ENCODE measurements around the gene MAP2K4. TPM values are rescaled to one million over a fixed set of nuclear protein-coding genes. Genes with fewer than 3 reads are reported as not detected.
A peak's percentile ranks its signal among the peaks of the same experiment; 100 is the strongest.

Gene MAP2K4
- total and polyA plus RNA-seq, 2 of the 8 experiments (the other 6 are each of a cell fraction or from before 2014, with no cell fraction given): 14.2 to 37.3 TPM

DNA sequence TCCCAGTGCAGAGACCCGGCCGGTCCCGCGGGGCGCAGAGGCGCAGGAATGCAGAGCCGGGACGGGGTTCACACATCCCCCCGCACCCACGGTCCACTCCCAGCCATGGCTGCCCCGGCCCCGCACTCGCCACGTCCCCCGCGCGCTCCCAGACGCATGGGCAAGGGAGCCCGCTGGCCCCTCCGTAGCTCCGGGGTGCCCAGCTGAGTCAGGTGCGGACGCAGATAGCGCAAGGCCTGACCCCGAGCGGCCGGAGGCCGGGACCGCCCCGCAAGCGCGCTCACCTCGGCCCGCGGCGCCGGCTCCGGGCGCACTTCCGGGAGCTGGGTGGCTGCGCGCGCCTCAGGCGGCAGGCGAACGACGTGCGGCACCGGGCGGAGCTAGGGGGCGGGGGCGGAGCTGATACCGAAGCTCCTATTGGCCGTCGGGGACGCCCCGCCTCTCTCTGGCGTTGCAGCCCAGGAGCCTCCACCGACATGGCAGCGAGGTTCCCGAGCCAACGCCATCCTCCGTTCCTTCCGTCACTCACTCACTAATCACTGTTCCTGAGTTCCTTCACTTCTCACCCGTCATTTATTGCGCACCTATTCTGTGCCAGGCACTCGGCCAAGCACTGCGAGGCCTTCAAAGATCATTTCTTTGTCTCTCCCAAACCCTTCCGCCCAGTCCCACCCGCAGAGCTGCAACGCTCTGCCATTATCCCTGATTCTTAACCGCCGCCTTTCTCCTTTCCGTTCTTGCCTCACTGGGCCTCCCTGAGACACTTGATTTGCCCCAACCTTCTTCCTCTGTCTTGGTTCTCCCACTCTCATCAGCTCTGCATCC is 23.3 kb upstream of the MAP2K4 start, which contains the start of gene ZNF18 (continued):
- no peak for TF ChIP-seq SAP30 (IDR thresholded peaks at IDR 0.05; ENCODE audit: insufficient read depth, insufficient replicate concordance, low read length)
- no peak for TF ChIP-seq TAF7 (optimal IDR thresholded peaks at IDR 0.05; ENCODE audit: borderline replicate concordance, low read depth, low read length)
- TF ChIP-seq, protein P1, sequence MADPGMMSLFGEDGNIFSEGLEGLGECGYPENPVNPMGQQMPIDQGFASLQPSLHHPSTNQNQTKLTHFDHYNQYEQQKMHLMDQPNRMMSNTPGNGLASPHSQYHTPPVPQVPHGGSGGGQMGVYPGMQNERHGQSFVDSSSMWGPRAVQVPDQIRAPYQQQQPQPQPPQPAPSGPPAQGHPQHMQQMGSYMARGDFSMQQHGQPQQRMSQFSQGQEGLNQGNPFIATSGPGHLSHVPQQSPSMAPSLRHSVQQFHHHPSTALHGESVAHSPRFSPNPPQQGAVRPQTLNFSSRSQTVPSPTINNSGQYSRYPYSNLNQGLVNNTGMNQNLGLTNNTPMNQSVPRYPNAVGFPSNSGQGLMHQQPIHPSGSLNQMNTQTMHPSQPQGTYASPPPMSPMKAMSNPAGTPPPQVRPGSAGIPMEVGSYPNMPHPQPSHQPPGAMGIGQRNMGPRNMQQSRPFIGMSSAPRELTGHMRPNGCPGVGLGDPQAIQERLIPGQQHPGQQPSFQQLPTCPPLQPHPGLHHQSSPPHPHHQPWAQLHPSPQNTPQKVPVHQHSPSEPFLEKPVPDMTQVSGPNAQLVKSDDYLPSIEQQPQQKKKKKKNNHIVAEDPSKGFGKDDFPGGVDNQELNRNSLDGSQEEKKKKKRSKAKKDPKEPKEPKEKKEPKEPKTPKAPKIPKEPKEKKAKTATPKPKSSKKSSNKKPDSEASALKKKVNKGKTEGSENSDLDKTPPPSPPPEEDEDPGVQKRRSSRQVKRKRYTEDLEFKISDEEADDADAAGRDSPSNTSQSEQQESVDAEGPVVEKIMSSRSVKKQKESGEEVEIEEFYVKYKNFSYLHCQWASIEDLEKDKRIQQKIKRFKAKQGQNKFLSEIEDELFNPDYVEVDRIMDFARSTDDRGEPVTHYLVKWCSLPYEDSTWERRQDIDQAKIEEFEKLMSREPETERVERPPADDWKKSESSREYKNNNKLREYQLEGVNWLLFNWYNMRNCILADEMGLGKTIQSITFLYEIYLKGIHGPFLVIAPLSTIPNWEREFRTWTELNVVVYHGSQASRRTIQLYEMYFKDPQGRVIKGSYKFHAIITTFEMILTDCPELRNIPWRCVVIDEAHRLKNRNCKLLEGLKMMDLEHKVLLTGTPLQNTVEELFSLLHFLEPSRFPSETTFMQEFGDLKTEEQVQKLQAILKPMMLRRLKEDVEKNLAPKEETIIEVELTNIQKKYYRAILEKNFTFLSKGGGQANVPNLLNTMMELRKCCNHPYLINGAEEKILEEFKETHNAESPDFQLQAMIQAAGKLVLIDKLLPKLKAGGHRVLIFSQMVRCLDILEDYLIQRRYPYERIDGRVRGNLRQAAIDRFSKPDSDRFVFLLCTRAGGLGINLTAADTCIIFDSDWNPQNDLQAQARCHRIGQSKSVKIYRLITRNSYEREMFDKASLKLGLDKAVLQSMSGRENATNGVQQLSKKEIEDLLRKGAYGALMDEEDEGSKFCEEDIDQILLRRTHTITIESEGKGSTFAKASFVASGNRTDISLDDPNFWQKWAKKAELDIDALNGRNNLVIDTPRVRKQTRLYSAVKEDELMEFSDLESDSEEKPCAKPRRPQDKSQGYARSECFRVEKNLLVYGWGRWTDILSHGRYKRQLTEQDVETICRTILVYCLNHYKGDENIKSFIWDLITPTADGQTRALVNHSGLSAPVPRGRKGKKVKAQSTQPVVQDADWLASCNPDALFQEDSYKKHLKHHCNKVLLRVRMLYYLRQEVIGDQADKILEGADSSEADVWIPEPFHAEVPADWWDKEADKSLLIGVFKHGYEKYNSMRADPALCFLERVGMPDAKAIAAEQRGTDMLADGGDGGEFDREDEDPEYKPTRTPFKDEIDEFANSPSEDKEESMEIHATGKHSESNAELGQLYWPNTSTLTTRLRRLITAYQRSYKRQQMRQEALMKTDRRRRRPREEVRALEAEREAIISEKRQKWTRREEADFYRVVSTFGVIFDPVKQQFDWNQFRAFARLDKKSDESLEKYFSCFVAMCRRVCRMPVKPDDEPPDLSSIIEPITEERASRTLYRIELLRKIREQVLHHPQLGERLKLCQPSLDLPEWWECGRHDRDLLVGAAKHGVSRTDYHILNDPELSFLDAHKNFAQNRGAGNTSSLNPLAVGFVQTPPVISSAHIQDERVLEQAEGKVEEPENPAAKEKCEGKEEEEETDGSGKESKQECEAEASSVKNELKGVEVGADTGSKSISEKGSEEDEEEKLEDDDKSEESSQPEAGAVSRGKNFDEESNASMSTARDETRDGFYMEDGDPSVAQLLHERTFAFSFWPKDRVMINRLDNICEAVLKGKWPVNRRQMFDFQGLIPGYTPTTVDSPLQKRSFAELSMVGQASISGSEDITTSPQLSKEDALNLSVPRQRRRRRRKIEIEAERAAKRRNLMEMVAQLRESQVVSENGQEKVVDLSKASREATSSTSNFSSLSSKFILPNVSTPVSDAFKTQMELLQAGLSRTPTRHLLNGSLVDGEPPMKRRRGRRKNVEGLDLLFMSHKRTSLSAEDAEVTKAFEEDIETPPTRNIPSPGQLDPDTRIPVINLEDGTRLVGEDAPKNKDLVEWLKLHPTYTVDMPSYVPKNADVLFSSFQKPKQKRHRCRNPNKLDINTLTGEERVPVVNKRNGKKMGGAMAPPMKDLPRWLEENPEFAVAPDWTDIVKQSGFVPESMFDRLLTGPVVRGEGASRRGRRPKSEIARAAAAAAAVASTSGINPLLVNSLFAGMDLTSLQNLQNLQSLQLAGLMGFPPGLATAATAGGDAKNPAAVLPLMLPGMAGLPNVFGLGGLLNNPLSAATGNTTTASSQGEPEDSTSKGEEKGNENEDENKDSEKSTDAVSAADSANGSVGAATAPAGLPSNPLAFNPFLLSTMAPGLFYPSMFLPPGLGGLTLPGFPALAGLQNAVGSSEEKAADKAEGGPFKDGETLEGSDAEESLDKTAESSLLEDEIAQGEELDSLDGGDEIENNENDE (IDR thresholded peaks at IDR 0.05; ENCODE audit: insufficient replicate concordance, low read length): no peak
- TF ChIP-seq BACH1 (IDR thresholded peaks at IDR 0.05; ENCODE audit: low read length): 0 out of 2 replicates have a peak, but pooled peaks have one; percentile 7
- TF ChIP-seq FOSL1 (IDR thresholded peaks at IDR 0.05; ENCODE audit: insufficient read depth, low read depth, low read length): 0 out of 2 replicates have a peak, but pooled peaks have one; percentile 29
- TF ChIP-seq BRCA1 (IDR thresholded peaks at IDR 0.05; ENCODE audit: low read depth, low read length): no peak
- TF ChIP-seq HDAC6 (IDR thresholded peaks at IDR 0.05; ENCODE audit: low read depth, low read length): no peak
- TF ChIP-seq SIN3A (conservative IDR thresholded peaks at IDR 0.05 in 1 of 2, IDR thresholded peaks at IDR 0.05 in 1 of 2; ENCODE audit: low read depth in 1 of 2, low read length in 2 of 2): no peak; a peak in 1 of 4 replicates
- TF ChIP-seq SRF (IDR thresholded peaks at IDR 0.05; ENCODE audit: low read depth, low read length): no peak
